IPS-15b (cell line): Measurements from ENCODE around the gene CXCL9.
"Not testable (repeated sequence)": the region's sequence is repeated elsewhere in the genome, so short reads cannot be mapped to it uniquely, and the experiment has no call there.

Experiments
- H3K27me3 ChIP-seq: one replicate; pipeline ENCODE4 v1.6.1; 2013; ENCODE audit warnings: low read length; ENCODE audit not compliant: control insufficient read depth, insufficient read depth
- H3K36me3 ChIP-seq: one replicate; pipeline ENCODE4 v1.6.1; 2013; ENCODE audit warnings: low read length; ENCODE audit not compliant: control insufficient read depth, insufficient read depth
- H3K4me1 ChIP-seq: one replicate; pipeline ENCODE4 v1.6.1; 2013; ENCODE audit warnings: mild to moderate bottlenecking, low read length; ENCODE audit not compliant: control insufficient read depth, insufficient read depth
- H3K4me3 ChIP-seq: one replicate; pipeline ENCODE4 v1.5.1; 2013; ENCODE audit warnings: low read depth, low read length
- H3K9ac ChIP-seq: one replicate; pipeline ENCODE4 v1.6.1; 2013; ENCODE audit warnings: low read depth, mild to moderate bottlenecking, low read length
- H3K9me3 ChIP-seq: one replicate; pipeline ENCODE4 v1.6.1; 2013; ENCODE audit warnings: mild to moderate bottlenecking, low read length; ENCODE audit not compliant: control insufficient read depth, insufficient read depth

Gene CXCL9

DNA sequence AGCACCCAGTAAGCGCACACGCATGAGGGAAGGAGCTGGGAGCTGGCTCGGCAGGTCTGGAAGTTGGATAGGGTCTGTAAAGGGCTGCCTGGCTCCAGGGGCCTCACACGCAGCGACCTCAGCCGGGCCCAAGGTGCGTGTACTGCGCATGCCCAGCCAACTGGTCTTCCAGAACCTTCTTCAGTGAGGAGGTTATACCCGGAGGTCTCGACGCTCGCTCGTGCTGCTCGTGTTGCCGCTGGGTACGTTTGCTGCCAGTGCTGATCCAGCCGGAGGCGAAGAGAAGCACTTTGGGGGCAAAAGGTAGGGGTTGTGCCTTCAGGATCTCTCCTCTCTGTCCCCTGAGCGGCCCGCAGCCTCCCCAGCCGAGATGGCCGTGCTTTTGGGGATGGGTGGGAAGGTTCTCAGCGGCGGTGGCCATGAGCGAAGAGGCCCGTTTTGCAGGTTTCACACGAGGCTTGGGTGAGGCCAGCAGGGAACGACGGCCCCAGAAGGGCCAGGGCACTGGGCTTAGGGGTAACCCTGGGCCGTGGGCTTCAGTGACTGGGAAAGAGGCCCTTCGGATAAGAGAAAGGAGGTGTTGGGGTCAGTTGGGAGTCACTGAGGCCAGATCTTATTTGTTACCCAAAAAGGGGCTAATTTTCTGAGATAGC is 3.8 kb upstream of the CXCL9 start:
- Histone ChIP-seq H3K9me3 (no peaks in the 10 kb centered on the region), H3K27me3 (peaks cover 3% of the 10 kb centered on the region), H3K9ac (no peak overlapping the region), H3K36me3 (no peaks in the 10 kb centered on the region), H3K4me1 (peaks cover 11% of the 10 kb centered on the region), H3K4me3 (no peak overlapping the region)

DNA sequence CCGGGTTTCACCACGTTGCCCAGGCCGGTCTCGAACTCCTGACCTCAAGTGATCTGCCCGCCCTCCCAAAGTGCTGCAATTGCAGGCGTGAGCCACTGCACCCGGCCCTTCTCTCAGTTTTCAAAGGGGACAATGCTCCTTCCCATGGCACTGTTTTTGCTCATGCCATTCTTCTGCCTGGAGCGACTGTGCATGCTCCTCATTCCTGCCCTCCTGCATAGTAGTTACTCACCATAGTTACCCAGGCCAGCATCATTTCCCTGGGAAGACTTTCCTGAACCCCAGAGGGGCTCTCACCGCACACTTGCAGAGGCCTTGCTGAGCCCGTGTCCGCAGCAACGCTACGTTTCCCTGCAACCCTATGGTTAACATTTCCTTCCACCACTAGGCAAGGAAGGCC is 3.3 kb upstream of the CXCL9 start:
- no peaks in the 10 kb centered on the region for H3K36me3 ChIP-seq
- peaks cover 3% of the 10 kb centered on the region for H3K27me3 ChIP-seq
- no peaks in the 10 kb centered on the region for H3K9me3 ChIP-seq
- no peak overlapping the region for H3K9ac ChIP-seq
- peaks cover 11% of the 10 kb centered on the region for H3K4me1 ChIP-seq
- no peak overlapping the region for H3K4me3 ChIP-seq

DNA sequence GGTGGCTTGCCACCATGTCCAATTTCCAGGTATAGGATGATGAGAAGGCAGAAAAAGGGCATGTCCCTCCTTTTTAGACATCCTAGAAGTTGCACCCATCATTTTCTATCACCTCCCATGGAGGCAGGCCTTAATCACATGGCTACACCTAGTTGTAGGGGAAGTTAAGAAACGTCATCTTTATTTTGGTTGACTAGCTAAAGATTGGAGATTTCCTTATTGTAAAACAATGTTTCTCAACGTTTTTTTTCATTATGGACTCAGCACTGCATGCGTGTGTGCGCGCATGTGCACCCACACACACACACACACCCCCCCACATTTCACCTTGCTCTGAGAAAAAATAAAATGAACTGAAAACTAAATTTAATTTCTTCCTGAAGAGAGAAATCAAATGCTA is 2.0 kb upstream of the CXCL9 start:
- peaks cover 11% of the 10 kb centered on the region for H3K4me1 ChIP-seq
- H3K9ac ChIP-seq = no peak overlapping the region
- H3K27me3 ChIP-seq = peaks cover 3% of the 10 kb centered on the region
- H3K36me3 ChIP-seq = no peaks in the 10 kb centered on the region
- no peaks in the 10 kb centered on the region for H3K9me3 ChIP-seq
- no peak overlapping the region for H3K4me3 ChIP-seq

DNA sequence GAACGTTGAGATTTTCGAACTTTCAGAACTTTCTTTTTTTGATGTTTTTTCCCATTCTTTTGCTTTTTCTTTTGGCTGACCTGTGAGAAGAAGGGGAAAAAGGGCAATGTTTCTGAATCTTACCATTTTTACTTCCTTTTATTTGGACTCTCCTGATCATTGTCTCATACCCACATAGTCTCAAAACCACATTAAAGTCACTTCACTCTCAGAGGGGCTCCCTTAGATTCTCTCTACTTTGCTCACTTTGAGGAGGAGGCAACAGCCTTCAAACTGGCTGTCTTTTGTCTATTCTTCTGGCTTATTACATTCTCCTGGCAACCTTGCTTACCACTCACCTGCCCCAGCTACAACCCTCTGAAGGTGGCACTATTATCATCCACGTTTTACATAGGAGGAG is 3.7 kb downstream of the CXCL9 start:
- Histone ChIP-seq H3K9ac (no peak overlapping the region), H3K36me3 (no peaks in the 10 kb centered on the region), H3K4me1 (no peaks in the 10 kb centered on the region), H3K4me3 (no peak overlapping the region), H3K27me3 (no peaks in the 10 kb centered on the region), H3K9me3 (no peaks in the 10 kb centered on the region)

DNA sequence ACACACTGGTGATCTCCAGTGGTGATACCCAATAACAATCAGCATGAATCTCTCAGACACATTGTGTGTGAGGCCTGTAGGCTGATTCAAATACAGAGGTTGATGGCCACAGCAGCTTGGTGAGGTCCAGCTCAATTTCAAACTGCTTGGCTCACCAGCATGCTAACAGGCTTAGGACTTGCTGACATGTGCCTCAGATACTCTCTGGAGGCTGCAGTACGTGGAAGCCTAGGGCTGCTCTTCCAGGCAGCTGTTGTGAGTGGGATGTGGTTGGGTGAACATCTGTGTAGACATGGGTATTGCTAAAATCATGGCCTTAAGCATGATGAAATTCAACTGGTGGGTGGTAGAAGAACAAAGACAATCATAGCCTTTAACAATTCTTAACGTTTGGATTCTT is 4.3 kb downstream of the CXCL9 start:
- Histone ChIP-seq H3K27me3 (no peaks in the 10 kb centered on the region), H3K9ac (no peak overlapping the region), H3K4me1 (no peaks in the 10 kb centered on the region), H3K36me3 (no peaks in the 10 kb centered on the region), H3K9me3 (no peaks in the 10 kb centered on the region), H3K4me3 (no peak overlapping the region)

DNA sequence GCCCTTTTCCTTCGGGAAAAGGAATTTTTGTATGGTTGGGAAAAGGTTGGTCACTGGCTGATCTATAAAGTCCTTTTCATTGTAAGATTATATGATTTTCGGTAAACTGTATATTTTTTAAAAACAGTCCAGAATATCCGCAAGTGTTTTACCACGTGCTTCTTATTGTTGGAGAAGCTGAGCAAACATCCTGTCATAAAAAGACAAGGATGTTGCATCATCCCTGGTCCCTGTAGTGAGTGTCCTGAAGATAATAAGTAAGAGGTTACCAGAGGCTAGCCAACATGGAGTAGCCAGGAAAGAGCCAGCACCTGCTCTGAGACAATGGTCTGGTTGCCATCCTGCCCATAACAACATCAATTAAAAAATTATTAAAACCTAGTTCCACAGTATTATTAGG is 5.1 kb downstream of the CXCL9 start:
- H3K4me3 ChIP-seq = no peak overlapping the region
- no peaks in the 10 kb centered on the region for H3K4me1 ChIP-seq
- H3K9ac ChIP-seq = no peak overlapping the region
- H3K36me3 ChIP-seq = no peaks in the 10 kb centered on the region
- H3K27me3 ChIP-seq = no peaks in the 10 kb centered on the region
- H3K9me3 ChIP-seq = no peaks in the 10 kb centered on the region

DNA sequence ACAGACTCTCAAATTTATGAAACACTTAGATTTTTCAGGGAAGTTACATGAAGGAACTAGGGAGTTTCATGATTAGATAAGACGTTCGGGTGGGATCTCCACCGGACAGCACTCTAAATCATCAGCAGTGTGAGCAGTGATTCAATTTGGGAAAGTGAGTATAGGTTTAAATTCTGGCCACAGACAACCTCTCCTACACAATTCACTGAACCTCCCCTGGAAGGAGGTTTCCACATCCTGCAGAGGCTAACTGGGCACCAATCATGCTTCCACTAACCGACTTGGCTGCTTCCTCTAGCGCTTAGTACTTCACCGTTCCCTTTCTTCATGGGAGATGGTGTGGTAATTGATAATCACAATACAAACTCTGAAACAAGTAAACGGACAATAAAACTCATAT is 5.6 kb downstream of the CXCL9 start:
- Histone ChIP-seq H3K27me3 (no peaks in the 10 kb centered on the region), H3K4me3 (no peak overlapping the region), H3K36me3 (no peaks in the 10 kb centered on the region), H3K4me1 (no peaks in the 10 kb centered on the region), H3K9ac (no peak overlapping the region), H3K9me3 (no peaks in the 10 kb centered on the region)

DNA sequence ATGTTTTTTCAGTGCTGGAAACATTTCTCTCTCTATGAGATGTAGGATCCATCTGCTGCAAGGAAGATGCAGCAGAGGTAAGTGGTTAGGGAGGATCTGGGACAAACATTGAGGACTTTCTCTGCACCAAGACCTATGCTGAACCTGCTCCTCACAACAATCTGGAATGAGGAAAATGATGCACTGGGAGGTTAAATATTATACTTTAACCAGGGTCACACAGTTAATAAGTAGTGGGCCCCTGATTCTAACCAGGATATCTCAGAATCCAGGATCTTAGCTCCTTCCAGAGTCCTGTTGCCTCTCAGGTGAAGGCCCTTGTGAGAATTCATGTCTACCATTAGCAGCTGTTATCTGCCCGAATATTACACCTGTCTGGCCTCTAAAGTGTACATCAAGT is 7.0 kb downstream of the CXCL9 start:
- H3K4me3 ChIP-seq = no peak overlapping the region
- no peaks in the 10 kb centered on the region for H3K4me1 ChIP-seq
- no peaks in the 10 kb centered on the region for H3K9me3 ChIP-seq
- H3K9ac ChIP-seq = no peak overlapping the region
- no peaks in the 10 kb centered on the region for H3K27me3 ChIP-seq
- no peaks in the 10 kb centered on the region for H3K36me3 ChIP-seq

DNA sequence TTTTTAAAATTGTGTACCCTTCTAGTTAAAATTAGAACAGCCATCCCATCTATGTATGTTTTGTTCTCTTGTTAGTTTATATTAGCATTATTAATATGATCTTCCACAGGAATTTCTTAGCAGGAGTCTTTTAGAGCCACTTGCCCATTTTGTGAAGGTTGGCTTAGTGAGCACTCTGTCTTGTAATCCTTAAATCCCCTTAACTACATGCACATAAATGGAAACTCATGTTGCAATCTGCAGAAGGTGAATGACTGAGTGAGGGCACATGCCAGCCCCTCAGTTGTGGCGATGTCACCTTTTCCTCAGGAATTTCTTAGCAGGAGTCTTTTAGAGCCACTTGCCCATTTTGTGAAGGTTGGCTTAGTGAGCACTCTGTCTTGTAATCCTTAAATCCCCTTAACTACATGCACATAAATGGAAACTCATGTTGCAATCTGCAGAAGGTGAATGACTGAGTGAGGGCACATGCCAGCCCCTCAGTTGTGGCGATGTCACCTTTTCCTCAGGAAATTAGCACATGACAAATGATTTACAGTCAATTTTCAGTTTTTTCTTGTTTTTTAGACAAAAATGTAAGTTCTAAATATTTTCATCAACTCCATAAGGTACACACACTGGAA is 8.7 kb downstream of the CXCL9 start:
- H3K4me1 ChIP-seq, H3K27me3 ChIP-seq, H3K9me3 ChIP-seq: not testable (repeated sequence)

DNA sequence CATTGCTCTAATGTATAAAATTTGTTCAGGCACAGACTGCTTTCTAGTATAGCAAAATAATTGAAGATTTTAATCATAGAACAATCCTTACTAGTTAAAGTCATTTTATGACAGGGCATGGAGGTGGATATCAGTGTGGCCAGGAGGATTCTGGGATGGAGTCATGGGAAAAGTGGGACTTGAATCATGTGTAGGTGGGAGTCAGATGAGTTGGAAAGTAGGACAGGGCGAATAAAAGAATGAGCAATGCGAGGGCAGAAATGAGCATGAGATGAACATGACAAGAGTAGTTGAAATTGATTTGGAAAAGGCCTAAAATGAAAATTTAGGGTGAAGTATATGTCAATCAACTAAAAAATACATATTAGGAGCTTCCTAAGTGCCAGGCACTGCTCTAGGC is 9.4 kb downstream of the CXCL9 start:
- H3K4me1 ChIP-seq = no peaks in the 10 kb centered on the region
- no peaks in the 10 kb centered on the region for H3K36me3 ChIP-seq
- H3K4me3 ChIP-seq = no peak overlapping the region
- H3K27me3 ChIP-seq = peaks cover 4% of the 10 kb centered on the region
- no peak overlapping the region for H3K9ac ChIP-seq
- H3K9me3 ChIP-seq = no peaks in the 10 kb centered on the region

More for the DNA sequence above, 8.7 kb downstream of the CXCL9 start:
- not testable (repeated sequence) for H3K4me3 ChIP-seq, H3K36me3 ChIP-seq, H3K9ac ChIP-seq

DNA sequence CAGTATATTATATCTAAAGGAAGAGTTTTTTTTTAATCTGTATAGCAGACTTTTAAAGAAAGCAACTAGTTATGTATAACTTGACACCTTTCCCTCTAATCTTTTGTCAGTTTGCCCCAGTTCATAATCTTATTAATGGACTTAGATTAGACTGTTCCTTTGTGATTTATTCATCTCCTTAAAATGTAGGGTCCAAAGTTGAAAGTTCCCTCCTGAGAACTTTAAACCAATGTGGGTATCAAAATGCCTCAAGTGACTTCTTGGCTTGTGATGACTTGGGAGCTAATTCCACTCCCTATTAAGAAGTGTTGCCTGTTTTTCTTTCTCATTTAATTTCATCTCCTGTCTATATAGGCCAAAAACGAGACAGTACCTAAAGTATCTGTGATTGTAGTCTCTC is 10.2 kb downstream of the CXCL9 start:
- H3K9me3 ChIP-seq = no peaks in the 10 kb centered on the region
- peaks cover 4% of the 10 kb centered on the region for H3K27me3 ChIP-seq
- H3K4me3 ChIP-seq = no peak overlapping the region
- H3K9ac ChIP-seq = no peak overlapping the region
- H3K4me1 ChIP-seq = no peaks in the 10 kb centered on the region
- H3K36me3 ChIP-seq = no peaks in the 10 kb centered on the region

DNA sequence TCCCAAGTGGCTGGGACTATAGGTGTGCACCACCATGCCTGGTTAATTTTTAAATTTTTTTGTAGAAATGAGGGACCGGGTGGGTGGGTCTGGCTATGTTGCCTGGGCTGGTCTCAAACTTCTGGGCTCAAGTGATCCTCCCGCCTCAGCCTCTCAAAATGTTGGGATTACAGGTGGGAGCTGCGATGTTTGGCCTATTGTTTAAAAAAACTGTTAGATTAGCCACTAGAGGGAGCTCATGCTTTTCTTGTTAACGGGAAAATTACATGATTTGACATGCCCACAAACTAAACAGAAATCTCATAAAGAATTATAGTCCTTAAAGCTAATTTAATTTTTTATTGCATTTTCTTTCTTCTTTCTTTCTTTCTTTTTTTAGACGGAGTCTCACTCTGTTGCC is 11.6 kb downstream of the CXCL9 start:
- Histone ChIP-seq H3K9me3 (no peaks in the 10 kb centered on the region), H3K9ac (no peak overlapping the region), H3K4me3 (no peak overlapping the region), H3K36me3 (no peaks in the 10 kb centered on the region), H3K27me3 (peaks cover 4% of the 10 kb centered on the region), H3K4me1 (no peaks in the 10 kb centered on the region)
